Measurements from ENCODE around the gene PLEKHG3.

DNA sequence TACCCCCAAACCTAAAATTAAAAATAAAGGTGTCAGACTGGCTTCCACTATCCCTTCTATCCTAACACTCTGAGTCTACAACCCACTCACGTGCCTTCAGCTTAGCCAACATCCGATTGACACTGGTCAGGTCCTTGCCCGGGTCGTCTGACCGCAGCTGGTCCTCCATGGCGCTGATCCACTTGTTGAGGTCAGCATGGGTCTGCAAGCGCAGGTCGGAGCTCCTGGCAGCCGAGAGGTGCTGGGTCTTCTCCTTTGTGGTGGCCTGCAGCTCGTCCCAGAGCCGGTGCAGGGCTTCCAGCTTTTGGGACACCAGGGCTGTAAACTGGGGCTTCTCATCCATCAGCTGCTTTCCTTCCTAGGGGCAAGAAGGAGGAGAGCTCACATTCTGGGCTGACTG lies 78.0 kb downstream of the PLEKHG3 start:
- TF ChIP-seq CTCF (conservative IDR thresholded peaks at IDR 0.05; ENCODE audit: low read depth, low read length), result no peak
- TF ChIP-seq POLR2A (IDR thresholded peaks at IDR 0.05; ENCODE audit: low read depth, low read length), result no peak
- no peak for TF ChIP-seq RFX5 (IDR thresholded peaks at IDR 0.05; ENCODE audit: low read depth, low read length)
